ENCODE results near the gene CNKSR2.
A peak's percentile ranks its signal among the peaks of the same experiment; 100 is the strongest.

The CNKSR2 gene

DNA sequence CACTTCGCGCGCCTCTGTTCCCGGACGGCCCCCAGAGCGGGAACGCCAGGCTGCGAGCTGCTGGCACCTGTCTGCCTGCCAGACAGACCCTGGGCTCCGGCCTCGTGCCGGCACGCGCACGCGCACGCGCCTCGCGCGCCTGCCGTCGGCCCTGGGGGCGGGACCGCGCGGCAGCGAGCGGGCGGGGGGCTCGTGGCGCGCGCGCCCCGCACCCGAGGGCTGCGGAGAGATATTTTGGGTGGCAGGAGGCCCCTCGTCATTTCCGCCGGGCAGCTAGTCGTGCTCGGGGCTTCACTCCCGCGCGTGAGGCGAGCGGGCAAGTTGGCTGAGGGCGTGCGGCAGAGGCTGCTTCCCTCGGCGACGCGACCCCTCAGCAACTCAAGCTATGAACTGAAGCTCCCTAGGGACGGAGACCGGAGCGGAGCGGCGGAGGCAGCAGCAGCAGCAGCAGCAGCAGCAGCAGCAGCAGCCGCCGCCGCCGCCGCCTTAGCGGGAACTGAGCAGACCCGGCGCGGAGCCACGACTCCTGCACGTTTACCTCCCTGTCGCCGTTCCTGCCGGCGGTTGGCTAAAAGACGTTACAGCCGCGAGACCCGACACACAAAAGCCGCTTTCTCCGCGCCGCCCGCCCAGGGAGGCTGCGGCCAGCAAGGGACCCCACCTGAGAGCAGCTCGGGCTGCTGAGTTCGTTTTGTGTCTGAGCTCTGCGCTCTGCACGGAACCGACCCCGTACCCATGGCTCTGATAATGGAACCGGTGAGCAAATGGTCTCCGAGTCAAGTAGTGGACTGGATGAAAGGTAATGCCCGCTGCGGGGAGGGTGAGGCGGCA lies at the start of gene CNKSR2:
CNKSR2 (plus strand) TSS at position 256 of the 831 bp plus-strand sequence; CDS start at position 736, 480 bp downstream.
- peak; percentile 68 for DNase-seq

DNA sequence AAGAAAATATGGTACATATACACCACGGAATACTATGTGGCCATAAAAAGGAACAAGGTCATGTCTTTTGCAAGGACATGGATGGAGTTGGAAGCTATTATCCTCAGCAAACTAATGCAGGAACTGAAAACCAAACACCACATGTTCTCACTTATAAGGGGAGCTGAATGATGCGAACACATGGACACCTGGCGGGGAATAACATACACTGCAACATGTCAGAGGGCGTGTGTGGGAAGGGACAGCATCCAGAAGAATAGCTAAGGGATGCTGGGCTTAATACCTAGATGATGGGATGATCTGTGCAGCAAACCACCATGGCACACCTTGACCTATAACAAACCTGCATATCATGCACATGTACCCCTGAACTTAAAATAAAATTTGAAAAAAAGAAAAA lies 19.5 kb upstream of the CNKSR2 start:
- DNase-seq: no peak

DNA sequence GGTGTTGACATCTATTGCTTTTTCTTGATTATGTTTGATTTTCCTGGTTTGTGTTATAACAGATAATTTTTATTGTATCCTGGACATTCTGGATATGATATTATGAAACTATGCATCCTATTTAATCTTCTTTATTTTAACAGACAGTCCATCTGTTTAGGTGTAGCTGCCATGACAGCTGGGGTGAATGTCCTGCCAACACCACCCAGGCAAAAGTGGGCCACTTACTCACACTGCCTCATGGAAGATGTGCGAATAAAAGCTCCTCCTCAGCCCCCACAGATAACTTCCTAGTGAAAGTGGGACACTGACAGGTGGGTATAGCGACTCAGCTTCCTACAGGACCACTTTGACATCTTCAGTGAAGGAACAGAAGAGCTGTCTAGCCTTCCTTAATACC lies 18.4 kb upstream of the CNKSR2 start:
- no peak for DNase-seq

DNA sequence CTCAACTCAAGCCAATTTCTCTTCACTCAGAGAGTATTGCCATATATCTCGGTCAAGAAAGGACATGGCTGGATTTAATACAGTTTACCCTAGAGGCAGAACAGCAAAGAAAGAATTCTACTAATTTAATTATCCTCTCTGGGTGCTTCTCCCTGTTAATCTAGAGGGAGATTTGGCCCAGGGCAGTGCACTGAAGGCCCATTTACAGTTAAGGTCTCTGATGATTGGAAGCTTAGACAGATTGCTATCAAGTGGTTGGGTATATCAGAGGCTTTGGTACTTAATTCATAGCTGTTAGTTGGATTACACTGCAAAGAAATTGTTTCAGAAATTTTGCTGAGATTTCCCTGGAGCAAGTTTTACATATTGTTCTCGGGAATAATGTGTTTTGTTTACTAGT lies 4.6 kb upstream of the CNKSR2 start:
- DNase-seq: no peak

DNA sequence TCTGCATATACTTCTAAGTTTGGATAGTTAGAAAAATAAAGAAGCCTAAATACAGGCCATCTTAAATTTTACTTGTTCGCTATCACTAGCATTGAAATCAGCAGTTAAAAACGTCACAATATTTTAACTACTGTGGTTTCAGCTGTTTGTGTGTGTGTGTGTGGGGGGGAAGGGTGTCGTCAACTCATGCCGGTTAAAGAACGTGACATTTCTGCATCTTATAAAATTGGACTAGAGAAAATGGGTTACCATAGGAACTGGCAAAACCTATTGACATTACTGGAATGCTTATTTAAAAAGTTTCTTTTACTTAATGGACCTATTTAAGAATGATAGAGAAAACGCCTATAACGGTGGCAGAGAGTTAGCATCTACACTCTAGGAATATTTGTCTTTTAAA lies 1.2 kb upstream of the CNKSR2 start:
- no peak for DNase-seq

DNA sequence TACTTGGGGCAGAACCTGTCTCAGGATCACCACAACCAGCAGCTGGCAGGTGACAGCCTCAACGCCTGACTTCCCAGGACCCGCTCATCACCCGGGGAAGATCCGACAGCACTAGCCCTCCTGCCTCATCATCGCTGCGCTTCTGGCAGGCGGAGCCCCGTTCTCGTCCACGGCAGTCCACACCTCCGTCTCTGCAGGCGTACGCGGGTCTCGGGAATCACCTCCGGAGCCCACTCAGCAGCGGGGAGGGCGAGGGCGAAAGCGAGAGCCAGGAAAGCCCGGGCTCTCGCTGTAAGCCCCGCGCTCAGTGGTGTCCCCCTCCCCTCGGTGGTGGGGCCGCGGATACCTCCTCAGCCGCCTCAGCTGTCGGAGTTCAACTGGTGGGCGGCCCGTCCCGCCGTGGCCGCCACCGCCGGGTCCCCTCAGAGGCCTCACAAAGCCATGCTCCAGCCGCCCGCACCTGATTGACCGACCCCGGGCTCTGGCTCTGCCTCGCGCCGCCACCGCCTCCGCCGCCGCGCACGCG lies 518 bp upstream of the CNKSR2 start:
- DNase-seq: peak; percentile 40

DNA sequence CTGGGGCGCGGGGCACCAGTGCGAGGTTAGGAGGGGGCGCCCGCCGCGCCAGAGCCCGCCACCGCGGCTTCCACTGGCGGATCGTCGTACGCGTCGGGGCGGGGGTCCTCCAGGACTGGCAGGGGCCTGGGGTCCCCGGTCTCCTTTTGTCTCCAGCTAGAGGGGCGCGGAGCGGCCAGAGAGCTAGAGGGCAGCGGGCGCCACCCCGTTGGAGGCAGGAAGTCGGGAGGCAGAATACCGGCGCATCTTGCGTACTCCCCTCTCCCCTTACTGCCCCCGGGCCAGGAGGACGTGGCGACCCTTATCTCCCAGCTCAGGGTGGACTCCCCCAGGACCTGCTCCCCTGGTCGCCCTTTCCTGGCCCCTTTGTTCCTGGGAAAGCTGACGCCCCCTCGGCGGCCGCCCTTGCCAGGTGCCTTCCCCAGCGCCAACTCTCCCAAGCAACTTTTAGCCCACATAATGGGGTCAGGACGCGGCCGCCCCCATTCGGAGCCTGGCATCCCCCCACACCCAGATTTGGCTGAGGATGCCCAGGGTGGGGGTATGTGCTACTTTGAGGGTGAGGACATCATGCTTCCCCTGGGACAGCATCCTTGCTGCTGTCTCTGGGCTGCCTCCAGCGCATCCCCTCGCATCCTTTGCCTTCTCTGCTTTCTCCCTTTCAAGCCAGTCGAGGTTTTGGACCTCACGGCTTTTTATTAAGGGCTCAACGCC lies 933 bp downstream of the CNKSR2 start:
- DNase-seq: no peak

DNA sequence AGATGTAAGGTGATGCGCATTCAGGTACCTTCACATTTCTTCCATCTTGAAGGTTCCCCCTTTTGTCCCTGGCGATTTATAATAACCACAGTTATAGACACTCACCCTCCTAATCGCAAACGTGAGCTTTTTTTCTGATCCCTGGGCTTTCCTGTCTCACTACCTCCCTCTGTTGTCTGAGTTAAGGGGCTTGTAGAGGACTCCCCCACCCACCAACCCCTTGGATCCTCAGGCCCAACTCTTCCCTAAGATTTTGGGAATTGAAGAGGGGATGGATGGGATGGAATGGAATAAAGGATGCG lies 1.4 kb downstream of the CNKSR2 start:
- DNase-seq: no peak

DNA sequence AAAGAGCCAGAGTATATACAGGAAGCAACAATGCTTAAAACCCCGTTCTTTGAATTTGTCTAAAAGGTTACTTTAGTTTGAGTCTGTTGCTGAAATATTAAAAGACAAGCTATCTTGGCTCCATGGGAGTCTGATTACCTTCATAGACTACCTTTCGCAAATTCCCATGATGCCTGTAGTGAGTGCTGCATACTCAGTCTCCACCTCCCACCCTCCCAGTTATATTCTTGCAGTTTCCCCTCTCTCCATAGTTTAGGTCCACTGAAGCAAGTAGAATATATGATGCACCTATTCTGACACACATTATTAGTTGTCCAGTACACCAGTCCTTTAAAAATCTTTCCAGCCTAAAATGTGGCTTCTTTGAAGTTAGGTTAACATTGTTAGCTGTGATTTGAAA lies 2.4 kb downstream of the CNKSR2 start:
- no peak for DNase-seq

DNA sequence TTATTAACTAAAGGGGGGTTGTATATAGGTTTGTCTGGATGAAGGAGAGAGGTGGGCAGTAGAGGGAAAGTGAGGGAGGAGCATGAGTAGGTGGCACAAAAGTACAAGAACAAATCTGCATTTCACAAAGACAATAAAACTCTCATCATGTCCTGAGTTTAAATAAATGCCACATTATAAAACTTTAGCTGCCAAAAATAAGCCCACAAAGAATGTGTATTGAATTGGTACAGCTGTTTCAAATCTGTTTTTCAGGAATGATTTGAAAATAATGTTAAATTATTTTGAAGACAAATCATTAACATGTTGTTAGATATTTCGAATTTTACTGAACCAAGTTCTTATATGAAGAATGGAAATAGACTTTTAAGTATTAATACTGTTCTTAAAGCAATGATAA lies 5.8 kb downstream of the CNKSR2 start:
- DNase-seq: no peak

DNA sequence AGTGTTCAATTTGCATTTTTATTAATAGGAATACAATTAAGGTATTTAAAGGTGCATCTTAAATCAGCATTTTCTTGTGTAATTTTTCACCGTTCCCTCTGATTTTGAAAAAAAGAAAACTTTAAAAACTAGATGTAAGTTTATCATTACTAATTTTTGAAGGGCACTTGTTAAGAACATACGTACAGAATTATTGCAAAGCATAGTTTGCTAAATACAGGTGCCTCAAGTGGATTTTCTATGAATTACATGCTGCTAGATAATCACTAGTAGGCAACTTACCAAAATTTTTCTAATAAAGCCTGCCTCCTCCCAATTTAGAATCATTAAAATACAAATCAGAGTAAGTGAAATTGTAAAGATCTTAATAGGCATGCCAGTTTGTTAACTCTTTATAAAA lies 8.5 kb downstream of the CNKSR2 start:
- no peak for DNase-seq

DNA sequence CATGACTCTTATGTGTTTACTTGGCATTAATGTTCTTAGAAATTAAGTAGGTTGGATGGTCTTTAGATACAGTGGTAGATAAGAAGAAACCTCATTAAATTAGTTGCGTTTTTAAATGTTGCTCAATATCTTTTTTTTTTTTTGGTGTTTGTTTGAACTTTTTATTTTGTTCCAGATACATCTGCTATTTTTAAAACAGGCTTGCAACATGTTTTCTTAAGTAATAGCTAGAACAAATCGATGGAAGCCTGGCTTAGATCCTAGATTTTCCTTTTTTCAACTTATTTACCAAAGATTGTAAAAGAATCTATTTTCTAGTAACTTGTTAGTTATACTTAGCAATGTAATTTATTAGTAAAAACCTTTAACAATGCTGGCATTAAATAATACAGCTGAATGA lies 9.3 kb downstream of the CNKSR2 start:
- DNase-seq: no peak

DNA sequence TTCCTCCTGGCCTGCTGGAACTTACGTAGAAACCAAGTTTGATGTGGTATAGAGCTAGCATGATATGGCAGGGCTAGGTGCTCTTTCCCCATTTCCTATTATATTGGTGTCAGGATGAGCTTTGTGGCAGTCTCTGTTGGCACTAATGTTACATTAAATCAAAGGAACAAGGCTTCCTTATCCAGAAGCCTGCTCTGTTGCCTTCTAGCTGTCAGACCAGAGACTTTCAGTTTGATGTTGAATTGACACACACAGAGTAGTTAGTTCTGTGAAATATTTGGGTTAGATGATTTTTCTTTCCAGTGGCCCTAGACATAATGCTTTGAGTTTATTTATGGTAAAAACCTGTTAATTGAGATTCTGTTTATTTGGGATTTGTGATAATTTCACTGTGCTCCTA lies 10.0 kb downstream of the CNKSR2 start:
- no peak for DNase-seq

DNA sequence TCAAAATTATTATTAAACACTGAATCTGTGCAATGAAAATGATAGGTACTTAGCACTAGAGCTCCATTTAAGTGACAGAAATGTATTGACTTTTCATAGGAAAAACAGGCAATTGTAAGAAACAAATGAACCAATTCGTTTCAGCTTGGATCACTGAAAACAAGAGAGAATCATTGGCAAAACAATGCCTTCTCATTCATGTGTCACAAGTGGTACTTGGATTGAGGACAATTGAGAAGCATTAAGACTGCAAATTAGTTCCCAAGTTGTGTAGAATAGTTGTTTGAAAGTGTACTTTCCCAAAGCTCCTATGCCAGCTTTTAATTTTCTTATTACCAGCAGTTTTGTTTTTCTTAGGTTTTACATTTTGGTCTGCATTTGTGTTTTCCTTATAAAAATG lies 20.6 kb downstream of the CNKSR2 start:
- DNase-seq: no peak

DNA sequence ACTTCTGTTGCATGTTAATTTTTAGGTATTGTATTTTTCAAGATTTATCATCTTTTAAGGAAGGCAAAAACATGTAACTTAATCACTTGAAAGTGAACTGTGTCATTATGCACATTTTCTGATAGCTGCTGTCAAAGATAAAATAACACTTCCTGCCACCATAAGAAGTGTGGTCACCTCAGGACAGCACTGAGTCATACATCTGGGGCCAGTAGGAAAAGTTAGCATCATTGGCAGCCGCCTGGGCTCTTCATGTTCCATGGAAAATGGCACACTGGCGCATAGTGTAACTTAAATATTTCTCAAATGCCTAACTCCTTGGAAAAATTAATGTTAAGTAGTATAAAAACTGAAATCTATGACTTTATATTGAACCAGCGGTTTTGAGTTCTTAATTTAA lies 24.2 kb downstream of the CNKSR2 start:
- no peak for DNase-seq

DNA sequence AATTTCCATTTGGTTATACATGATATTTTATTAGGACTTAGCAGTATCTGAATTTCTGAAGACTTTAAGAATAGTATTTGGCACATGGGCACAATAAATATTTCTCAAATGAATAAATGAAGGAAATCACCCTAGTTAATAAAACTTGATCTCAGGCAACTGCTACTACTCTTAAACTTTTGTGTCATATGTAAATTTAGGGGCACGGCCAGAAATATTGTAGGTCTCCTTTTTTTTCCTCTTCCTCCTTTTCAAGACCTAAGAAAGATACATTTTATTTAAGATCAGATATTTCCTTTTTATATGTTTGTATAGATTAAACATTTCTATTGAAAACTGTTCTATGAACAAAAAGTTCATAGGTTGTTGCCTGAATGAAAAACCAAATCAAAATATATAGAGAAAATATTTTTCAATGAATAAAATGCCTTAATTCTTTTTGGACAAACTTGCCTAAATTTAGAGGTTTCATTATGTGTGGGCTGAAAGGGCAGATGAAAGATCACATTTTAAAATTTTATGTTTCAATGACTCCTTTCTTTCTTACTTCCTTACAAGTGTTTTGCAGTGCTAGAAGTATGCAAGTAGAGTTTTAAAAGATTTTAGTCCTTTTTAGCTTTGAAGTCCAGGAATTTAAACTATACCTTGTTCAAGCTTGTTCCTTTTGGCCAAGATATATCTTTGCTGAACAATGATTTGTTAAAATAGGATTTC lies 26.3 kb downstream of the CNKSR2 start:
- no peak for DNase-seq

DNA sequence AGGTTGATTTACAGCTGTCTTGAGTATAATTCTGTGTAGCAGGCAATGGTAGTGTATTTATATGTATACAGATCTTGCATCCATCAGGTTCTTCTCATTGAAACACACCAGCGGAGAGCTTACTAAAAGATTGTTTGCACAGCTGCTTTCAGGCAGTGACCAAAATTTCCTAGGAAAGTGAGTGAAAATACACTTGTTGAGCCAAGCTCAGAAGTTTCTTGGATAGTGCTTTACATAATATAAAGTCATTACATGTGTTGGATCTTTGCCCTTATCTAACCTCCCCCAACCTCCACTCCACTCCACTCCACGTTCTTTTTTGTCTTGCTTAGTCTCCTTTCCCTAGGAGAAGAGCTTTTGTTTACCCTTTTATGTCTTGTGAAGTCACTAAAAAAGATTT lies 34.1 kb downstream of the CNKSR2 start:
- no peak for DNase-seq

DNA sequence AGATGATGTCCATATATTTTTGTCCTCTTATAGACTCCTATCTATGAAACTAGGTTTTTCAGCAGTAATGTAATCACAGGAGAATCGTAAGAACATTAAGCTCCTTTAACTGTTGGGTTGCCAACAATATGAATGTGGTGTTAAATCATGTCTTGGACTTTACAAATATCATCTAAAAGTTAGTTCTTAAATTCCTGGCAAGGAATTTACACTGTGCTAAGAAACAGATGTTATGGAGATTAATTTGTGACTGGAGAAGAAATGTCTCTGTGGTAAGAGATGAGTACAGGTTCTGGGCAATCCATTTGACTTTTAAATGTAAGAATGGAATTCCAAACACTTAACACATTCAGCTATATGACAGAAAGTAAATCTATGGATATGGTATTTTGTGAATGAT lies 34.6 kb downstream of the CNKSR2 start:
- no peak for DNase-seq

DNA sequence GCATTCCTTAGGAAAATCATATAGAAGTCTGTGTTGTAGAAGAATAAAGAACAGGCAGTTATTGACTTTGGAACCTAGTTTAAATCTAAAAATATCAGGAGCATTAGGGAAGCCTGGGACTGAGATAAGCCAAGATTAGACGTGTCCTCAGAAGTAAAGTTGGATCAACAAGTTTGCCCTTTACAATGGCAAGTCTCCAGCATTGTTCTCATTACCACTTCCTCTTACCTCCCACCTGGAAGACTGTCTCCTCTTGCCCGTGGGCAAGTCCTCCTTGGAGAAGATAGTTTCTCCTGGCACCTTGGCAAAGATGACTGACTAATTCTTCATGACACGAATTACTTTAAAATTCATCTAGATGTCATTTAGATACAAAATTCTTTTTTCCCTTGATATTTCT lies 37.8 kb downstream of the CNKSR2 start:
- DNase-seq: no peak

DNA sequence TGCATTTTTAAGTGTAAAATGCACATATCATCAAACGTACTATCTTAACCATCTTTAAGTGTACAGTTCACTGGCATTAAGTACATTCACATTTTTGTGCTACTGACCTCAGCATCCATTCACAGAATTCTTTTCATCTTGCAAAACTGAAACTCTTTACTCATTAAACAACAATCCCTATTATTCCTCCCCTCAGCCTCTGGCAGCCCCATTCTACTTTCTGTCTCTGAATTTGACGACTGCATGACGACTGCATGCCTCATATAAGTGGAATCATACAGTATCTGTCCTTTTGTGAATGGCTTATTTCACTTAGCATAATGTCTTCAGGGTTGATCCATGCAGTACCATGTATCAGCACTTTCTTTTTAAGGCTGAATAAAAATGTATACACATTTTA lies 38.7 kb downstream of the CNKSR2 start:
- no peak for DNase-seq

DNA sequence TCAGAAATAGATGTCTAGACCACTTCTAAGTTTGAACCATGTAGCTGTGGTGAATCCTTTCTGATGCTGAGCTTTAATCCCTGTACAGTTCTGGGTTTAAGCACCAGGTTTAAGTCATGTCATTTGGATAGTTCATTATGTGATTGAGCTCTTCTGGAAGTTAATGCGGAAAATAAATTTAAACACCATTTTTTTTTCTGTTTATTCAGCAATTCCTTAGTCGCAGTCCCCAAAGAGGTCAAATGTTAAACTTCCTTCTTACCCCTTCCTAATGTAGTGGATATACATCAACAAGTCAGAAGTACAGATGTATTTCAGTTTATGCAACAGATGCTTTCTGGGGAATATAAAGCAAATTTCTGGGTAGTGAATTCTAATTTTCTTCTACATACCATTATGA lies 52.9 kb downstream of the CNKSR2 start:
- no peak for DNase-seq

DNA sequence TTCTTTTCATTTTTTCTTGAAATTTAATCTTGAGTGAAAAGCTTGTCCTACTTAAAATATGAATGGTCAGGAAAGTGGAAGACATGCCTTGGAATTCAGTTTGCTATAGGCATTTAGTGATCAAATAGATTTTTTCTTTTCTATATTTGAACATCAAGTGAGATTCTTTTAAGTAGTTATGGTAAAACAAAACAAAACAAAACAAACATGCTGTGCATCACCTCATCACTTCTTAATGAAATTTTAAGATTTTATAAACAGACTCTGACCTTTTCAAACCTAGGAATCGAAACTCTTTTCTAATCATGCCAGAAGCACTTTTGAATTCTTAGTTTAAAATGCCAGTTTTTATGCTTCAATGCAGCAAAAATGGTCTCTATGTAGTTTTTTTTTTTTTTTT lies 62.8 kb downstream of the CNKSR2 start:
- DNase-seq: no peak

DNA sequence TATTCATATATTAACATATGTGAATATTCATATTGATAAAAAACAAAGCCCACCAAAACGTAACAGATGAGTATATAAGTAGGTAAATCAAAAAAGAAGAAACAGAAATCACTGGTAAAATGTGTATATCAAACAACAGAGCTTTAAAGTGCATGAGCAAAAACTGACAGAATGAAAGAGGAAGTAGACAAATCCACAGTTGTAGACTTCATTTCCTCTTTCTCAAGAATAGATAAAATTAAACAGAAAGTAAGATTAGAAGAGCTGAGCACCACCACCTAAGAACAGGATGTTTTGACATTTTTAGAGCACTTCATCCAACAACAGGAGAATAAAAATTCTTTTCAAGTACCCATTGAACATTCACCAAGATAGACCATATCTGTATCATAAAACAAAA lies 64.6 kb downstream of the CNKSR2 start:
- no peak for DNase-seq

DNA sequence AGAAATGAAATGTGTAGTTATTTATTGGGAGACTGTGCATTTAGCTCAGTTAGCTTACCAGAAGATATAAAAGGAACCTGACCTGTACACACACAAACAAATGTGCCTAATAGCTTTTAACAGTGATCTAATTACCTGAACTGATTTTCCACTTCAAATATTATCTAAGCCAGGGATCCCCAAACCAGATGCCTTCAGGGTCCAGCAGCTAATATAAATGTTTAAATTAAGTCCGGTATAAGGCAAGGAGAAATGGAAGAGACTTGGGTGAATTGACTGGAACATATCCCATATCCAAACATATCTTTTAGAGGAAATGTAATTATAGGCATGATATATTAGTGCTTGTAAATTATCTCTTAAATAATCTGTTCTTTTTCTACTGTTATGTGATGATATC lies 66.7 kb downstream of the CNKSR2 start:
- no peak for DNase-seq
